ENCODE results near the gene CALHM4. TPM values are rescaled to one million over a fixed set of nuclear protein-coding genes. Genes with fewer than 3 reads are reported as not detected.

CALHM4 gene
- total and polyA plus RNA-seq, 2 of the 13 experiments (the other 11 are each of a cell fraction or from before 2014, with no cell fraction given): not detected

GRCh38 chr6:116570856-116571682, 17.5 kb downstream of the CALHM4 start, which contains the start of gene RWDD1 (continued):
- 0 out of 2 replicates have a peak, but pooled peaks have one; percentile 41 for TF ChIP-seq ZNF251 (CRISPR knock-in tag; IDR thresholded peaks at IDR 0.05)
- no peak for TF ChIP-seq FOXA1 (IDR thresholded peaks at IDR 0.05)
- peak; percentile 59; the same call in 1 of the 2 replicates for TF ChIP-seq FOXA1 (CRISPR knock-in tag; IDR thresholded peaks at IDR 0.05)
- 0 out of 2 replicates have a peak, but pooled peaks have one; percentile 52 for TF ChIP-seq ZFAT (CRISPR knock-in tag; conservative IDR thresholded peaks at IDR 0.05)
- TF ChIP-seq ZSCAN20 (CRISPR knock-in tag; IDR thresholded peaks at IDR 0.05; ENCODE audit: borderline replicate concordance): peak; percentile 57; the same call in 1 of the 2 replicates
- peak; percentile 100 for TF ChIP-seq ZFY (CRISPR knock-in tag; IDR thresholded peaks at IDR 0.05)
- TF ChIP-seq ZNF569 (CRISPR knock-in tag; IDR thresholded peaks at IDR 0.05; ENCODE audit: borderline replicate concordance): peak; percentile 84; the same call in 1 of the 2 replicates
- peak; percentile 76 for TF ChIP-seq ZNF431 (CRISPR knock-in tag; IDR thresholded peaks at IDR 0.05; ENCODE audit: borderline replicate concordance, low read depth)
- TF ChIP-seq, protein P1, sequence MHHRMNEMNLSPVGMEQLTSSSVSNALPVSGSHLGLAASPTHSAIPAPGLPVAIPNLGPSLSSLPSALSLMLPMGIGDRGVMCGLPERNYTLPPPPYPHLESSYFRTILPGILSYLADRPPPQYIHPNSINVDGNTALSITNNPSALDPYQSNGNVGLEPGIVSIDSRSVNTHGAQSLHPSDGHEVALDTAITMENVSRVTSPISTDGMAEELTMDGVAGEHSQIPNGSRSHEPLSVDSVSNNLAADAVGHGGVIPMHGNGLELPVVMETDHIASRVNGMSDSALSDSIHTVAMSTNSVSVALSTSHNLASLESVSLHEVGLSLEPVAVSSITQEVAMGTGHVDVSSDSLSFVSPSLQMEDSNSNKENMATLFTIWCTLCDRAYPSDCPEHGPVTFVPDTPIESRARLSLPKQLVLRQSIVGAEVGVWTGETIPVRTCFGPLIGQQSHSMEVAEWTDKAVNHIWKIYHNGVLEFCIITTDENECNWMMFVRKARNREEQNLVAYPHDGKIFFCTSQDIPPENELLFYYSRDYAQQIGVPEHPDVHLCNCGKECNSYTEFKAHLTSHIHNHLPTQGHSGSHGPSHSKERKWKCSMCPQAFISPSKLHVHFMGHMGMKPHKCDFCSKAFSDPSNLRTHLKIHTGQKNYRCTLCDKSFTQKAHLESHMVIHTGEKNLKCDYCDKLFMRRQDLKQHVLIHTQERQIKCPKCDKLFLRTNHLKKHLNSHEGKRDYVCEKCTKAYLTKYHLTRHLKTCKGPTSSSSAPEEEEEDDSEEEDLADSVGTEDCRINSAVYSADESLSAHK (CRISPR knock-in tag; IDR thresholded peaks at IDR 0.05; ENCODE audit: borderline replicate concordance): no peak
- peak; percentile 83; the same call in 1 of the 2 replicates for TF ChIP-seq ZNF367 (CRISPR knock-in tag; IDR thresholded peaks at IDR 0.05; ENCODE audit: borderline replicate concordance)
- peak; percentile 86; the same call in 1 of the 2 replicates for TF ChIP-seq MTA1 (CRISPR knock-in tag; IDR thresholded peaks at IDR 0.05; ENCODE audit: borderline replicate concordance)
- no peak for TF ChIP-seq PTBP1 (IDR thresholded peaks at IDR 0.05; ENCODE audit: low read depth, low read length, poor library complexity, severe bottlenecking)
- TF ChIP-seq ZSCAN29 (CRISPR knock-in tag; conservative IDR thresholded peaks at IDR 0.05): peak; percentile 77; the same call in 1 of the 2 replicates
- TF ChIP-seq ZNF468 (CRISPR knock-in tag; IDR thresholded peaks at IDR 0.05): no peak
- TF ChIP-seq ZFP91 (CRISPR knock-in tag; IDR thresholded peaks at IDR 0.05; ENCODE audit: borderline replicate concordance): peak; percentile 99
- peak; percentile 91 for TF ChIP-seq HOXA3 (CRISPR knock-in tag; IDR thresholded peaks at IDR 0.05)
- TF ChIP-seq POLR2AphosphoS5 (IDR thresholded peaks at IDR 0.05; ENCODE audit: low read depth, low read length): peak; percentile 91
- TF ChIP-seq, protein P2, sequence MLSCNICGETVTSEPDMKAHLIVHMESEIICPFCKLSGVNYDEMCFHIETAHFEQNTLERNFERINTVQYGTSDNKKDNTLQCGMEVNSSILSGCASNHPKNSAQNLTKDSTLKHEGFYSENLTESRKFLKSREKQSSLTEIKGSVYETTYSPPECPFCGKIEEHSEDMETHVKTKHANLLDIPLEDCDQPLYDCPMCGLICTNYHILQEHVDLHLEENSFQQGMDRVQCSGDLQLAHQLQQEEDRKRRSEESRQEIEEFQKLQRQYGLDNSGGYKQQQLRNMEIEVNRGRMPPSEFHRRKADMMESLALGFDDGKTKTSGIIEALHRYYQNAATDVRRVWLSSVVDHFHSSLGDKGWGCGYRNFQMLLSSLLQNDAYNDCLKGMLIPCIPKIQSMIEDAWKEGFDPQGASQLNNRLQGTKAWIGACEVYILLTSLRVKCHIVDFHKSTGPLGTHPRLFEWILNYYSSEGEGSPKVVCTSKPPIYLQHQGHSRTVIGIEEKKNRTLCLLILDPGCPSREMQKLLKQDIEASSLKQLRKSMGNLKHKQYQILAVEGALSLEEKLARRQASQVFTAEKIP (CRISPR knock-in tag; IDR thresholded peaks at IDR 0.05; ENCODE audit: borderline replicate concordance): no peak
- no peak for TF ChIP-seq PCBP2 (optimal IDR thresholded peaks at IDR 0.05; ENCODE audit: low read depth, low read length, poor library complexity, severe bottlenecking)
- TF ChIP-seq THAP8 (CRISPR knock-in tag; IDR thresholded peaks at IDR 0.05; ENCODE audit: borderline replicate concordance): peak; percentile 20; the same call in 1 of the 2 replicates
- peak; percentile 94 for TF ChIP-seq SRF (IDR thresholded peaks at IDR 0.05; ENCODE audit: low read depth, low read length)
- 0 out of 2 replicates have a peak, but pooled peaks have one; percentile 13 for TF ChIP-seq SP5 (CRISPR knock-in tag; IDR thresholded peaks at IDR 0.05; ENCODE audit: borderline replicate concordance, low read depth)
- peak; percentile 99 for TF ChIP-seq KDM2A (CRISPR knock-in tag; IDR thresholded peaks at IDR 0.05; ENCODE audit: borderline replicate concordance, low read depth)
